HG02938 (cell line): ENCODE measurements around the gene CD109.
"Not testable (repeated sequence)": the region's sequence is repeated elsewhere in the genome, so short reads cannot be mapped to it uniquely, and the experiment has no call there.

Experiments used
- ATAC-seq: cut with Tn5 transposase; IDR thresholded peaks from one replicate; pipeline ENCODE4 v1.9.1; 2021; ENCODE audit warnings: mild to moderate bottlenecking, moderate library complexity; ENCODE audit not compliant: unreplicated experiment

CD109 gene

DNA sequence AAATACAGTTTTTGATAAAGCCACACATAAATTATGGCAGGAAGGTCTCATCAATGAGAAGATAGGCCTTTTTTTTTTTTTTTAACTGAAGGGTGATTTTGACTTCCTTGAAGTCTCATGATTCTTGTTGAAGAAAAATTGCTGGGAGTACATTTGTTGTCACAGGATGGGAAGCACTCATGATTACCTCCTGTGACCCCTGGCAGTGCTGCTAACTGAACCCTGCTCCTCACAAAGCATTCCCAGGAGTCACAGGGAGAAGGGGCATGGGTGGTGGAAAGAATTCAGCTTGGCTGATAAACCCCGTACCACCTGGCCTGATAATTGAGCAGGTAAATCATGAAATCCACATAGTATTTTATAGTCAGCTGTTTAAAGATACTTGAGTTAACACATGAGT lies 86.9 kb downstream of the CD109 start:
- no peak for ATAC-seq

DNA sequence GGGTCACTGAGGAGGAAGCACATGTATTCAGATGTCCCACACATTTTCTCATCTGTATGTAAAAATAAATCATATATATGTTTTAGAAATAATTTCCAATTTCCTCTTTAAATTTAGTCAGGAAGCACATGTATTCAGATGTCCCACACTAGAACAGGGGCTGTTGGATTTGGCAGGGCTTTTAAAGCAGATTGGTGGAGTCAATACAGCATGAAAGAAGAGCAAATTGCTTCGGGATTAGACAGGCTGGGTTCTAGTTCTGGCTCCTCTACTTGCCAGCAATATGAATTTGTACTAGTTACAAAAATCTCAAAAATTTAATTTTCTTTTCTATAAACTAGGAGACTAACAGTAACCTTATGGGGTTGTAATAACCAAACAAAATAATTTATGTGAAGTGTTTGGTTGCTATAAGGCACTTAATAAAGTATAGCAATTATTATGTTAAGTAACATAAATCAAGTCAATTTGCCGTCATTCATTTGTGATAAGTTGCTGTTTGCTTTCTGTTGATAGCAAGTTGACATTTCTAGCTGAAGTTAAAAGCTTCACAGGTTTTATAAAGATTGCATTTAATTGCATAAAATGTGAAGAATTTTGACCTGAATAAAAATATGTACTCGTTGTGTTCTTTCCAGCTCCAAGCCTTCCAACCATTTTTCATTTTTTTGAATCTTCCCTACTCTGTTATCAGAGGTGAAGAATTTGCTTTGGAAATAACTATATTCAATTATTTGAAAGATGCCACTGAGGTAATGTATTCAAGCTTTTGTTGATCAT lies 88.9 kb downstream of the CD109 start:
- no peak for ATAC-seq

DNA sequence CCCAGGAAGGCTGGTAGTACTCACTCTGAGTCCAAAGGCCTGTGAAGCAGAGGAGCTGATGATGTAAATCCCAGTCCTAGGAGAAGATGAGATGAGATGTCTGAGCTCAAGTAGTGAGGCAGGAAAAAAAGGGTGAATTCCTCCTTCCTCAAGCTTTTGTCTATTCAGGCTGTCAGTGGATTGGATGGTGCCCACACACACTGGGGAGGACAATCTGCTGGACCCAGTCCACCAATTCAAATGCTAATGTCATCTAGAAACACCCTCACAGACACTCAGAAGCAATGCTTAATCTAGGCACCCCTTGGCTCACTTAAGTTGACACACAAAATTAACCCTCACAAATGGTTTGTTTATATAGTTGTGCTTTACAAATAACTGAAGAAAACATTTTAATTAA lies 94.6 kb downstream of the CD109 start:
- ATAC-seq: no peak

DNA sequence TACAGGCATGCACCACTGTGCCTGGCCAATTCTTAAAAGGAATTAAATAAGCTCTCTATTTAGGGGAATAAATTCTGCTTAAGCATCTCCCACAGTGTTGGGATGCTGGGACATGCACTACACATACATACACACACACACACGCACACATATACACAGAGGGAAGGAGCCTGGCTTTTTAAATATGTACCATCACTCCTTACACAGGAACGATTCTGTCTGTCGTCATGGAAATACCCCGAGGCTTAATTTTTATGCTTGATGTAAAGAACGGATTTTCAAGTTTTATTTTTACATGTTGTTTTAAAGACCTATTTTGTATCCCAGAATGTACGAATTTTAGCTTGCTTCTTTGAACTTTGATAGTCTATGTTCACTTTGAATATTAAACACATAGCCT lies 95.3 kb downstream of the CD109 start:
- ATAC-seq: no peak

DNA sequence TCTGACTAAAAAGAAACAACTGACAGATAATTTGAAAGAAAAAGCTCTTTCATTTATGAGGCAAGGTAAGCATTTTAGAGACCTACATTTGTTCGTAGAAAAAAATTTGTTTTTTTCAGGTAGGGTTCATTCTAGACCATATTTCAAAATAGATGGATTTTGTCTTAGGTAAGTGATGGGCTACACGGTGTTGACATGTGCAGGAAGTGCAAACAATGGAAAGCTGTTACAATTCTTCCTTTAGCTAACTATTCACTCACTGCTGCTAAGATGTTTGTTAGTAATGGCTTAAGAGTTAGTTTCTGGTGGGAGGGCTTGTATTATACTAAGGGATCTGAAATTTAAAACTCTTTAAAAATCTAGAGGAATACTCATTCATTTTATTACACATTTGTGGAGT lies 96.7 kb downstream of the CD109 start:
- ATAC-seq: no peak

DNA sequence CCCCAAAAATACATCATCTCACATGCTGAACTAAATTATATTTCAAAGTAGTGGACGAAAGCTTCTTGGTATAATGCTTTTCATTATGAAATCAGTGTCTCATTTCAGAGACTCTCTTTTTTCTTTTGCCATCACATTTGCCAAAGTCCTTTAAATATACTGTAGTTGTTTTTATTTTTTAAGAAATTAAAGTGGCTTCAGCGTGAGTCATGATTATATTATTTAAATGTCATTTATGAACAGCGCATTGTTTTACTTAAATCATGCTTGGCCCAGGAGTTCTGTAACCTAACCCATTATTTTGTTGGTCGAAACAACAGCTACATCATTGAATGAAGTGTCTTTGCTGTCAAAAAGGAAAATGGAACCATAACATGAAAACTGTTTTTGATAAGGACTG lies 100.9 kb downstream of the CD109 start:
- ATAC-seq: no peak

DNA sequence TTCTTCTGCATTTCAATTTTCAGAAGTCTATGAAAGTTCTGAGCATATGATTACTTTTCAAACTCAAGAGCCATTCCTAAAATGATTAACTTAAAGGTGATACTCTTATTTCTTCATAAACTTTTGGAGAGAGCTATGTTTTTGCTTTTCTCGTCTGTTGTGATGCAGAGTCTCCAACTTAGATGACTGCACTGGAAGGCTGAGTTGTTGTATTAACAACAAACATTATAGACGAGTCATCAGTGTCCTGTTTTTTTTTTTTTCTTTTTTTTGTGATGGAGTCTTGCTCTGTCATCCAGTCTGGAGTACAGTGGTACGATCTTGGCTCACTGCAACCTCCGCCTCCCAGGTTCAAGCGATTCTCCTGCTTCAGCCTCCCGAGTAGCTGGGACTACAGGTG lies 101.9 kb downstream of the CD109 start:
- ATAC-seq: no peak

DNA sequence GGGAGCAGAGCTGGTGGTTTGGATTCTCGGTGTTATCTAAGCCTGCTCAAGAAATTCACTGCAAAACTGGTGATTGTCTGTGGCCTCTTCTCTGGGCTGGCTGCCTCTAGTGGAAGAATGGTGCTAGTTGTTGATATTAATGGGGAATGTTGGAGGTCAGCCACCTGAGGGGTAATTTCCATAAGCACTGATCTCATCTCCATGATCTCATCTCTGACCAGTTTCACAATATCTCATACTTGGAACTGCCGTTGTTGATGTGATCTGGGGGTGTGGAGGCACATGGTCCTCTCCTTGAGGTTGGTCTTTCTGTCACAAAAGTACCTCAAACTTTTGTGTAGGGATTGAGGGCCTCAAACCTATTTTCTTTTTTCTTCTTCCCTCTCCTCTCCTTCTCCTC lies 102.6 kb downstream of the CD109 start:
- peak; percentile 90 for ATAC-seq

DNA sequence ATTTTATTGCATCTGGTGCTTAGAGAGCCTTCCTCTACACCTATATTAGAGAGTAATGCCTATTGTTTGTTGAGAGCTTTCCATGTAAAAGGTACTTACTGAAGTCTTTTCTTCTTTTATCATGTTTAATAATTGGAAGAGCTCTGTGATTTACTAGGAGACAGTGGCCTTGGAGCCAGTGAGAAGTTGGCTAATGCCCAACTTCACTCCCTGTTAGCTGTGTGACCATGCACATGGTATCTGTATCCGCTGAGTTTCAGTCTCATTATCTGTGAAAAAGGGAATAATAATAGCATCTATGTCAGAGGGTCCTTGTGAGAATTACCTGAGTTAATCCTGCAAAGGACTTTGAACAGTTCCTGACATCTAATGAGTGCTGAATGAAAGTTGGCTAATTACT lies 105.0 kb downstream of the CD109 start:
- ATAC-seq: no peak

DNA sequence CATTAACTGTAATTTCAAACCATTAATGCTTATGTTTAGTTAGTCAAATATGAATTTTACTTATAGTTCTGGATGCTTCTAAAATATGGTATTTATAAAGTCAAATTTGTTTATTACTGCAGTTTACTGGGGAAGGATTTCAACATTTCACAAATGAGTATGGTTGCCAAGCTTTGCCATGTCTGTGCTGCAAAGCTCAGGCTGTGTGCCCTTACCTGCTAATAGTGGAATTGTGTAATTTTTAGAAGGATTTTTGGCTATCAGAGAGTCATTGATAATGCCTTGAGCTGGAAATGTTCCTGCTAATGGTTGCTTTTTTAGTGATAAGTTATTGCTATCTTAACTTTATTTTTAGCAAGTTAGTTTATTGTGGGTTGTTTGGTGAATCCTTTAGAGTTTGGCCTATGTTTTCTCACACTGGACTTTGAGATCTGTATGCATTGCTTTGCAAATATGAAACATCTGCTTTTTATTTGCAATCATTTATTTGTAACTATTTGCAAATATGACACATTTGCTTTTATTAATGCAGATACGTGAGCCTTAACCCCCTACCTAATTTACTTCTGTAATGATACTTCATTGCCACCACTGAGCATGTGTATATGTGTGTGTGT lies 105.8 kb downstream of the CD109 start:
- no peak for ATAC-seq

DNA sequence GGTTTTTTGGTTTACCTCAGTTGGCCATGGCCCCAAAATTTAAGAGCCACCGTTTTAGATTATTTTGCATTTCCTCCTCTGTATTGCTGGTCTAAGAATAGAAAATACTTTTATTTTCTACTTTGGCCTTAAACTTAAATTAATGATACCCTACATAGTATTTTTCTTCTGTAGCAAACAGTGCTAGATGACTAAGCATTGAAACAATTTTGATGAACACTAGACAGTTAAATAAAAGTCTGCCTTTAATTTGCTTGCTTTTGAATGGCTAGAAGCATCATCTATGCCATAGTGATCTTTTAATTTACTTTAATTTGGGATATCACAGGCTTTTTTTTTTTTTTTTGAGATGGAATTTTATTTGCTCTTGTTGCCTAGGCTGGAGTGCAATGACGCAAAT lies 106.4 kb downstream of the CD109 start:
- ATAC-seq: no peak

DNA sequence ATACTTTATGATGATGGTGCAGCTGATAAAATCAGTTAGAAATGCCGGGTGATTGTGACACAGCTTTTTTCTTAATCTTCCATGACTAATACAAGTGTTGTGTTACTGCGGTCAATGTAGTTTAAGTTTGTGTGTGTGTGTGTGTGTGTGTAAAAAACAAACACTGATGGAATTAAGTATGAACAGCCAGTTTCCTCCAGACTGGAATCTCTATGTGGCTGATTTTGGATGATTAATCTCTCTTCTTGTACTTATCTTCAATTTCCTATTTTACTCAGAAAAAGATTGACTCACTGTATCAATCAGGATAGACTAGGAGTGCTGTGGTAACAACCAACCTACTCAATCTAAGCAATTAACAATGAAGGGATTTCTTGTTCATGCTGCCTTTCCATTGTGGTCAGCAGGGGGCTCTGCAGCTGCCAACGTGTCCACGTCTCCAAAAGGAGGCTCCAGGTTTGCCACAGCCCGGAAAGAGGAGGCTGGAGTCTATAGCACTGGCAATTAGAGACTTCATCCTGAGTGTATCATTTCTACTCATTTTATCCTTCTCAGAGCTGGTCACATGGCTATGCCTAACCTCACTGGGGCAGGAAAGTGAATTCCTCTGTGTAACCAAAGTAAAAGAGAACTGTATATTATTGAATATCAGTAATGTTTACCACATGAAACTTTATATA lies 107.7 kb downstream of the CD109 start:
- ATAC-seq: no peak

DNA sequence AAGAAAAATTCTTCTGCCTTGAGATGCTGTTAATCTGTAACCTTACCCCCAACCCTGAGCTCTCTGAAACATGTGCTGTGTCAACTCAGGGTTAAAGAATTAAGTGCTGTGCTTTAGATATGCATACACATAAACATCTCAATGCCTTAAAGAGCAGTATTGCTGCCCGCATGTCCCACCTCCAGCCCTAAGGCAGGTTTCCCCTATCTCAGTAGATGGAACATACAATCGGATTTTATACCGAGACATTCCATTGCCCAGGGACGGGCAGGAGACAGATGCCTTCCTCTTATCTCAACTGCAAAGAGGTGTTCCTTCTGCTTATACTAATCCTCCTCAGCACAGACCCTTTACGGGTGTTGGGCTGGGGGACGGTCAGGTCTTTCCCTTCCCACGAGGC lies 109.2 kb downstream of the CD109 start:
- not testable (repeated sequence) for ATAC-seq

DNA sequence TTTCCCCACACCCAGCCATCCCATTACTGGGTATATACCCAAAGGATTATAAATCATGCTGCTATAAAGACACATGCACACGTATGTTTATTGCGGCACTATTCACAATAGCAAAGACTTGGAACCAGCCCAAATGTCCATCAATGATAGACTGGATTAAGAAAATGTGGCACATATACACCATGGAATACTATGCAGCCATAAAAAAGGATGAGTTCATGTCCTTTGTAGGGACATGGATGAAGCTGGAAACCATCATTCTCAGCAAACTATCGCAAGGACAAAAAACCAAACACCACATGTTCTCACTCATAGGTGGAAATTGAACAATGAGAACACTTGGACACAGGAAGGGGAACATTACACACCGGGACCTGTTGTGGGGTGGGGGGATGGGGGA lies 110.0 kb downstream of the CD109 start:
- ATAC-seq: not testable (repeated sequence)

DNA sequence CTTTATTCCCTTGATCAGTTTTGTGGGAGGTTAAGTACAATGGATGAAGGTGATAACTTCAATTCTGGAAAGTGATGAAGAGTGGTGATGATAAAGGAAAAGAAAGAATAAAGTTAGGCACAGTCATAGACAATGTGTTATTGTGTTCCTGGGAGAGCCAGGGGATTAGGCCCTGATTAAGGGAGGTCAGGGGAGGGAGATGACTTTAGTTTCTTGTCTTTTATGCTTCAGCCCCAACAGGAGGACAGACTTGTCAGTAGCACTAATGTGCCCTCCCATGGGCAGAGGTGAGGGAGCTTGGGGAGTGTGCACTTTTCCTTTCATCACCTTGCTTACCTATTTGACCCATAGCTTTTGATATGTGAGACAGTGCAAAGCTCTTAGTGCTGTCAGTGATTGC lies 115.7 kb downstream of the CD109 start:
- no peak for ATAC-seq

DNA sequence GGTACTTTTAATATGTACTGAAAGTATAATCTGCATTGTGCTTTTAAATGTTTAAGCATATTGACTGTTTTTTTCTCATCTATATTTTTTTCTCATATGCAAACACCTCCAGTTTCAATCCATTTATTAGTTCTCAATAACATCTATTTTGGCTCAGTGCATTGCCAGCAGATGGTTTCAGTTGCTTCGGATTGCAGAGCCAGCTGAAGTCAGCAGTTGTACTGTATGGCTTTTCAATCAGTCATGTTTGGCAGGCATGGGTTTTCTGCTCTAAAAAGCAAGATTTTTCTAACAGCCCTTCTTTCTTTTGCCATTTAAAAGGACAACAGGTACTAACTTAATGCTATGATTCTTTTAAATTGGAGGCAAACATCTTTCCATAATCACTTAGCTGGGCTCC lies 121.2 kb downstream of the CD109 start:
- no peak for ATAC-seq

DNA sequence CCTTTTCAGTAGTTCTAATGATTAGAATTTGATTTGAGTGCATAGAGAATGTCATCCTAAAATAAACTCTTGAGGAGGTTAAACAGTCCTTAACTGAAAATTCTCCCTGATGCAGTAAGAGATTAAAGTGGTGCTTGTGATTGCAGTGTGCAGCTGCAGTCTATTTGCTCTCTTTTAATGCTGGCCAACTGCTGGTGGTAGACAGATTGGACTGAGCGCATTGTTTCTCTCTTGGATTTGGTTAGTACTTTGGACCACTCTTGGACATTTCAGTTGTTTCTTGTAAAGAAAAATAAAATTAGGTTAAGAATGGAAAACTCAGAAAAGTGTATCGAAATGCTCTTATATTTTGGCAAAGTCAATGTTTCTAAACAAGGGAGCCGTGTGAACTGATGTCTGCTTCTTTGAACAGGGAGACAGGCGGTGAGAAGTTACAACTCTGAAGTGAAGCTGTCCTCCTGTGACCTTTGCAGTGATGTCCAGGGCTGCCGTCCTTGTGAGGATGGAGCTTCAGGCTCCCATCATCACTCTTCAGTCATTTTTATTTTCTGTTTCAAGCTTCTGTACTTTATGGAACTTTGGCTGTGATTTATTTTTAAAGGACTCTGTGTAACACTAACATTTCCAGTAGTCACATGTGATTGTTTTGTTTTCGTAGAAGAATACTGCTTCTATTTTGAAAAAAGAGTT lies 127.2 kb downstream of the CD109 start:
- no peak for ATAC-seq

DNA sequence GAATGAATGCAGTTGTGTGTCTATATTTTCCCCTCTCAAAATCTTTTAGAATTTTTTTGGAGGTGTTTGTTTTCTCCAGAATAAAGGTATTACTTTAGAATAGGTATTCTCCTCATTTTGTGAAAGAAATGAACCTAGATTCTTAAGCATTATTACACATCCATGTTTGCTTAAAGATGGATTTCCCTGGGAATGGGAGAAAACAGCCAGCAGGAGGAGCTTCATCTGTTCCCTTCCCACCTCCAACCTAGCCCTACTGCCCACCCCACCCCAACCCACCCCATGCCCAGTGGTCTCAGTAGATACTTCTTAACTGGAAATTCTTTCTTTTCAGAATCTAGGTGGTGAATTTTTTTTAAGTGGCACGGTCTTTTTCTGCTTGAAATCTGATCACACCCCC lies 127.8 kb downstream of the CD109 start:
- ATAC-seq: no peak

DNA sequence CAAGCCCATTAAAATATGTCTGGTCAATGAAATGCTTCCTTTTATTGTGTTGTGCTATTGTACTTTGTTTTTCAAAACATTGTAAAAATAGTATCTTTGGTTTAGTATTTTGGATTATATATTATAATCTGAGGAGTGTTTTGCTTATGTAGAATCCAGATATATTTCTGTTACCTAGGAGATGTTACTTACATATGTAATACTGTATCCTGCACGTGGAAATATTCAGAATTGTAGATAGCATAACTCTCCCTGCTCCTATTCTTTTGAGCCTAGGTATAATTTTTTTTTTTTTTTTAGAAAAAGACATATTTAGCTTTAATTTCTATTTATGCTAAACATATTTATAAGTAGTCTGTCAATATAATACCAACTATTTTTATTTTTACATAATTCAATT lies 130.6 kb downstream of the CD109 start:
- no peak for ATAC-seq

DNA sequence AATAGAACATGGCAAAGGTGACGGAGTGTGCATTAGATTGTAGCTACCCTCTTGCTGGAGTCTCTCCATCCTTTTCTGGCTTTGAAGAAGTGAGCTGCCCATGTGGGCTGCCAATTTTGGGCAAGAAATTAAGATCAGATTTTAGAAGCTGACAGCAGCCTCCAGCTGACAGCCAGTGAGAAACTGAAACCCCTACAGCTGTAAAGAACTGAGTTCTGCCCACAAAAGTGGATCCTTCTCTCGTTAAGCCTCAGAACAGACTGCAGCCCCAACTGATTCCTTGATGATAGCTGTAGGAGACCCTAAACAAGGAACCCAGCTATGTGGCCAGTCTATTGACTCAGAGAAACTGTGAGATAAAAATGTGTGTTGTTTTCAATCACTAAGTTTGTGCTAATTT lies 134.1 kb downstream of the CD109 start:
- ATAC-seq: no peak

DNA sequence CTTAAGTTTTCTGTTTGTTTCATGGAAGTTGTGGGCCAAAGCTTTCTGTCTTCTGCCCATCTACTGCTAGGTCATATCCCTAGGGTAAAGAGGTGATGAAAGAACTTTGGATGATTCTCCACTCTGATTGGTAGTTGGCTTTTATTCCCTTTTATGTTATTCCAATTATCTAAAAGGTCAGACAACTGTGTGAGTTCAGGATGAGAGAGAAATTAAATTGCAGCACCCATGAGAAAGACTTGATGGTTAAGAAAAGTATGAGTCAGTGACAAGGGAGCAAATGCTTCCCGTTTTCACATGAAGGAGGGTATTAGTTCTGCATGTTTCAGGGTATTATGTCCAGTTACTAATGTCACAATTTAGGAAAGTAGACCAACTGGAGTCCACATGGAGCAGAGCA lies 136.3 kb downstream of the CD109 start:
- no peak for ATAC-seq

DNA sequence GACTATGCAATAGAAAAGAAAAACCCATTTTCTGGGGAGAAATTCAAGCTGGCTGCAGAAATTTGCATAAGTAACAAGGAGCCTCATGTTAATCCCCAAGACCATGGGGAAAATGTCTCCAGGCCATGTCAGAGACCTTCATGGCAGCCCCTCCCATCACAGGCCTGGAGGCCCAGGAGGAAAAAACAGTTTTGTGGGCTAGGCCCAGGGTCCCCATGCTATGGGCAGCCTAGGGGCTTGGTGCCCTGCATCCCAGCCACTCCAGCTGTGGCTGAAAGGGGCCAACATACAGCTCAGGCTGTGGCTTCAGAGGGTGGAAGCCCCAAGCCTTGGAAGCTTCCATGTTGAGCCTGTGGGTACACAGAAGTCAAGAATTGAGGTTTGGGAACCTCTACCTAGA lies 148.7 kb downstream of the CD109 start:
- not testable (repeated sequence) for ATAC-seq
